CD14-positive monocyte (primary cell): Measurements from ENCODE around the gene OR11H7. TPM values are rescaled to one million over a fixed set of nuclear protein-coding genes. Genes with fewer than 3 reads are reported as not detected.

ENCODE experiments used
- DNase-seq, 3 donors: peaks; one replicate each; pipeline ENCODE4 v3.0.0-alpha.2; 2011 to 2022
- H2AFZ ChIP-seq: 2 replicates; pipeline ENCODE4 v1.6.0; 2012; ENCODE audit warnings: mild to moderate bottlenecking, low read depth, low read length, inconsistent platforms; ENCODE audit not compliant: insufficient read depth, poor library complexity, severe bottlenecking
- H3K27ac ChIP-seq, 2 donors: 1 replicate in 1 of 2; 2 replicates in 1 of 2; pipeline ENCODE4 v1.5.1; 2012 to 2013; ENCODE audit warnings: low read length in 2 of 2, control low read depth in 1 of 2, inconsistent platforms in 1 of 2, low read depth in 1 of 2, mild to moderate bottlenecking in 1 of 2
- H3K27me3 ChIP-seq, 2 donors: one replicate each; pipeline versions ENCODE4 v1.6.0 to v1.6.1; 2011 to 2013; ENCODE audit warnings: low read length in 2 of 2; ENCODE audit not compliant: control insufficient read depth in 2 of 2, insufficient read depth in 2 of 2
- H3K36me3 ChIP-seq, 2 donors: replicated peaks in 1 of 2; 1 replicate in 1 of 2; 2 replicates in 1 of 2; pipeline versions ENCODE4 v1.5.1 to v1.6.1; 2012 to 2013; ENCODE audit warnings: low read length in 2 of 2, control low read depth in 1 of 2, inconsistent platforms in 1 of 2, mild to moderate bottlenecking in 1 of 2; ENCODE audit not compliant: insufficient read depth in 2 of 2, control insufficient read depth in 1 of 2
- H3K4me1 ChIP-seq, 2 donors: 1 replicate in 1 of 2; 2 replicates in 1 of 2; pipeline versions ENCODE4 v1.5.1 to v1.6.1; 2012 to 2013; ENCODE audit warnings: low read length in 2 of 2, control low read depth in 1 of 2, inconsistent platforms in 1 of 2, mild to moderate bottlenecking in 1 of 2, moderate library complexity in 1 of 2; ENCODE audit not compliant: insufficient read depth in 2 of 2, control insufficient read depth in 1 of 2
- H3K4me2 ChIP-seq: replicated peaks from 2 replicates; pipeline ENCODE3; 2012; ENCODE audit warnings: low read length, moderate library complexity, mild to moderate bottlenecking; ENCODE audit not compliant: poor library complexity, severe bottlenecking; ENCODE audit errors: extremely low read depth
- H3K4me3 ChIP-seq, 3 experiments: fragments of 200-600 bp in 1 of 3; sonication (generic) in 1 of 3; replicated peaks in 1 of 3; 1 replicate in 2 of 3; 2 replicates in 1 of 3; pipeline ENCODE4 v1.5.1; 2011 to 2013; ENCODE audit warnings: low read length in 3 of 3, mild to moderate bottlenecking in 3 of 3, control low read depth in 2 of 3, low read depth in 2 of 3, inconsistent platforms in 1 of 3, moderate library complexity in 1 of 3
- H3K79me2 ChIP-seq: 2 replicates; pipeline ENCODE4 v1.6.0; 2012; ENCODE audit warnings: mild to moderate bottlenecking, control low read depth, inconsistent platforms, low read length, moderate library complexity; ENCODE audit not compliant: insufficient read depth
- H3K9ac ChIP-seq: 2 replicates; pipeline ENCODE4 v1.6.0; 2017; ENCODE audit warnings: low read length, mild to moderate bottlenecking; ENCODE audit not compliant: insufficient read depth, poor library complexity, severe bottlenecking
- H3K9me3 ChIP-seq, 2 donors: replicated peaks in 1 of 2; 1 replicate in 1 of 2; 2 replicates in 1 of 2; pipeline versions ENCODE4 v1.5.1 to v1.6.1; 2012 to 2013; ENCODE audit warnings: low read length in 2 of 2, control low read depth in 1 of 2; ENCODE audit not compliant: control insufficient read depth in 1 of 2, insufficient read depth in 1 of 2
- H4K20me1 ChIP-seq: 2 replicates; pipeline ENCODE4 v1.6.0; 2012; ENCODE audit warnings: mild to moderate bottlenecking, low read length, control low read depth, moderate library complexity; ENCODE audit not compliant: insufficient read depth
- H3K27ac Mint-ChIP-seq, 7 donors: one replicate each; pipeline ENCODE4 v1.8.0; 2020; ENCODE audit warnings: mild to moderate bottlenecking in 7 of 7, mixed read lengths in 7 of 7, moderate library complexity in 6 of 7, inconsistent platforms in 2 of 7
- H3K27me3 Mint-ChIP-seq, 3 donors: one replicate each; pipeline ENCODE4 v1.8.0; 2021 to 2022; ENCODE audit warnings: low read depth in 3 of 3, mild to moderate bottlenecking in 3 of 3, mixed read lengths in 3 of 3, moderate library complexity in 3 of 3, inconsistent platforms in 1 of 3
- H3K36me3 Mint-ChIP-seq, 2 donors: one replicate each; pipeline ENCODE4 v1.8.0; 2020; ENCODE audit warnings: mixed read lengths in 2 of 2, inconsistent platforms in 1 of 2, mild to moderate bottlenecking in 1 of 2
- H3K4me1 Mint-ChIP-seq: one replicate; pipeline ENCODE4 v1.8.0; 2020; ENCODE audit warnings: mild to moderate bottlenecking, mixed read lengths
- H3K4me3 Mint-ChIP-seq, 2 donors: one replicate each; pipeline ENCODE4 v1.8.0; 2020; ENCODE audit warnings: mild to moderate bottlenecking in 2 of 2, mixed read lengths in 2 of 2, moderate library complexity in 1 of 2
- H3K9me3 Mint-ChIP-seq, 7 donors: one replicate each; pipeline ENCODE4 v1.8.0; 2020 to 2022; ENCODE audit warnings: mixed read lengths in 7 of 7, mild to moderate bottlenecking in 6 of 7, moderate library complexity in 6 of 7, inconsistent platforms in 2 of 7
- CTCF ChIP-seq: fragments of 200-600 bp; IDR thresholded peaks from one replicate; pipeline ENCODE4 v1.8.0; 2022; ENCODE audit warnings: antibody characterized with exemption, mild to moderate bottlenecking
- WGBS: methylation state at CpG from one replicate; pipeline ENCODE4 v1.1.5; 2013; ENCODE audit warnings: missing lambda C conversion rate; ENCODE audit not compliant: insufficient coverage; 5-methylcytosine and 5-hydroxymethylcytosine counted together
- intact Hi-C, 2 donors: fragments of 100-400 bp; cut with micrococcal nuclease; formaldehyde crosslinking; loops; one replicate each; pipeline versions ENCODE4 v1.15.0 to v1.15.1; 2023
- polyA minus RNA-seq: library from RNA; depleted of rRNA, polyadenylated mRNA; stranded (reverse); fragments of >200 nt; gene quantifications from 2 replicates; pipeline ENCODE4 v1.2.3, GENCODE V29; 2012
- polyA plus RNA-seq, 3 donors: library from polyadenylated mRNA; depleted of rRNA in 1 of 3; unstranded in 2 of 3; stranded (reverse) in 1 of 3; fragments of 300-500 nt in 2 of 3; fragments of >200 nt in 1 of 3; fragmentation: Illumina TruSeq in 2 of 3; gene quantifications; 1 replicate in 2 of 3; 2 replicates in 1 of 3; pipeline ENCODE4 v1.2.3, GENCODE V29; 2012 to 2021
- total RNA-seq, 12 experiments: library from RNA in 1 of 12; stranded (reverse) in 1 of 12; fragments of 120-200 nt in 1 of 12; gene quantifications; one replicate each; pipeline ENCODE4 v1.2.4 and lab custom pipeline; 2013 to 2026; ENCODE audit warnings: mixed read lengths in 6 of 12, inconsistent platforms in 1 of 12

The OR11H7 gene
- total RNA-seq (2013) = not detected
- polyA plus RNA-seq (not detected), polyA minus RNA-seq (not detected in 2 replicates), total RNA-seq (lab: John Stamatoyannopoulos, UW) (0 to 0.23 (median 0) reads per million in 11 experiments)

GRCh38 chr14:20228681-20229080, at the start of gene OR11H7:
Gene OR11H7, plus strand, starts transcription at chr14:20228981.
- intact Hi-C loops = no loop called here
- H3K4me1 Mint-ChIP-seq = no peaks in the 10 kb centered on the region
- H3K27ac Mint-ChIP-seq = no peak within 1 kb of the TSS

GRCh38 chr14:20179218-20179617, 49.6 kb upstream of the OR11H7 start:
- Histone ChIP-seq H3K27ac (peak overlapping the region; percentile 30 to 73), H3K4me2 (peak overlapping the region; percentile 41), H4K20me1 (no peaks in the 10 kb centered on the region), H3K9ac (no peak overlapping the region), H3K4me3 (peak overlapping the region in 1 of 3 experiments; percentile 55), H3K4me1 (peaks cover 24 to 30% of the 10 kb centered on the region in 2 donors), H2AFZ (no peak overlapping the region), H3K36me3 (no peaks in the 10 kb centered on the region), H3K27me3 (no peaks in the 10 kb centered on the region), H3K79me2 (no peaks in the 10 kb centered on the region), H3K9me3 (no peaks in the 10 kb centered on the region)
- no peak for TF ChIP-seq CTCF
- Mint-ChIP-seq H3K27ac (peak overlapping the region; percentile 4 to 98 (median 93)), H3K4me1 (peaks cover 27% of the 10 kb centered on the region), H3K9me3 (peaks cover 3 to 13% (median 7%) of the 10 kb centered on the region in 7 donors), H3K27me3 (peaks cover 0 to 1% (median 1%) of the 10 kb centered on the region in 3 donors), H3K4me3 (peak overlapping the region; percentile 32 to 89), H3K36me3 (no peaks in the 10 kb centered on the region)
- 13% methylated on average over 4 of the region's 5 CpGs for WGBS
- peak; percentile 49 to 61 (median 51) for DNase-seq
- intact Hi-C loops = no loop called here

More at GRCh38 chr14:20228681-20229080, at the start of gene OR11H7:
- WGBS = no CpG with 5 or more reads among the region's 1 CpG
- Histone ChIP-seq H3K4me3 (no peak within 1 kb of the TSS), H3K9ac (no peak within 1 kb of the TSS), H3K27ac (no peak within 1 kb of the TSS), H3K9me3 (no peaks in the 10 kb centered on the region), H4K20me1 (no peaks in the 10 kb centered on the region), H3K27me3 (no peaks in the 10 kb centered on the region), H3K36me3 (no peaks in the 10 kb centered on the region), H3K4me1 (no peaks in the 10 kb centered on the region), H3K79me2 (no peaks in the 10 kb centered on the region), H3K4me2 (no peak within 1 kb of the TSS), H2AFZ (no peak within 1 kb of the TSS)
- Mint-ChIP-seq H3K9me3 (peaks cover 0 to 12% (median 1%) of the 10 kb centered on the region in 7 donors), H3K27me3 (peaks cover 1 to 2% (median 1%) of the 10 kb centered on the region in 3 donors), H3K36me3 (no peaks in the 10 kb centered on the region), H3K4me3 (no peak within 1 kb of the TSS)
- TF ChIP-seq CTCF = no peak
- no peak for DNase-seq
